HG03457 (cell line): Measurements from ENCODE around the gene ANKRD33B.
A peak's percentile ranks its signal among the peaks of the same experiment; 100 is the strongest.
"Not testable (repeated sequence)": the region's sequence is repeated elsewhere in the genome, so short reads cannot be mapped to it uniquely, and the experiment has no call there.

Source experiments
- ATAC-seq: cut with Tn5 transposase; IDR thresholded peaks from one replicate; pipeline ENCODE4 v1.9.1; 2021; ENCODE audit warnings: moderate number of reproducible peaks; ENCODE audit not compliant: unreplicated experiment

The ANKRD33B gene

GRCh38 chr5:10556289-10556807 is 7.5 kb upstream of the ANKRD33B start:
- no peak for ATAC-seq

DNA sequence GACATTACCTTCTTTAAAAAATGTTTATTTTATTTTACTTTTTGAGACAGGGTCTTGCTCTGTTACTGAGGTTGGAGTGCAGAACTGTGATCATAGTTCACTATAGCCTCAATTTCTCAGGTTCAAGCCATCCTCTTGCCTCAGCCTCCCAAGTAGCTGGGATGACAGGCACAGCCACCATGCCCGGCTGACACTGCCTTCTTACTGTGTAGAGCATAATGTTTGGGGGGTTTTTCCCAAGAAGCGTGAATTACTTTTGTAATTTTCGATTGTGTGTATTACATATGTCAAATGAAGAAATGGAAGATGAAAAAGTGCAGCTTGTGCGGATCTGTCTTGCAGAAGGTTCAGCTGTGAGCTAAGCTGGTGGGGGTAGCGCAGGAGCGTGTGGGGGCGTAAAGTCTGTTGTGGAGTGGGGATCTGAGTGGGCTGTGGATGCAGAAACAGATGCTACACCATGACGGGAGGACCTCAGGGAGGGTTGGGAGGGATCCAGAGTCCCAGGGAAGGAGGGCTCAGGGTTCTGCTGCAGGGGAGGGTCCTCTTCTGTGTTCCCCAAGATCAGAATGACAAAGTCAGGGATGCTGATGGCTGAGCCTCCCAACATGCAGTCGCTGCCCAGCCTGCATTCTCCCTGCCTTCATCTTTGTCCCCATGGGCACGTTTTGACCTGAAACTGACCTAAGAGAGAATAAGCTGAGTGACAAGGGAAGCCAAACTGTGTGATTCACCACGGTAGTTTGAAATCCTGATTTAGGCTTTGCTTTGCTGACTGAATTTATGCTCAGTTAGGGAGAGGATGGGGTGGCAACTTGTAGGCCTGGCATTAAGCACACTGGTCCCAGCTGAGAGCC is 6.8 kb upstream of the ANKRD33B start:
- no peak for ATAC-seq

DNA sequence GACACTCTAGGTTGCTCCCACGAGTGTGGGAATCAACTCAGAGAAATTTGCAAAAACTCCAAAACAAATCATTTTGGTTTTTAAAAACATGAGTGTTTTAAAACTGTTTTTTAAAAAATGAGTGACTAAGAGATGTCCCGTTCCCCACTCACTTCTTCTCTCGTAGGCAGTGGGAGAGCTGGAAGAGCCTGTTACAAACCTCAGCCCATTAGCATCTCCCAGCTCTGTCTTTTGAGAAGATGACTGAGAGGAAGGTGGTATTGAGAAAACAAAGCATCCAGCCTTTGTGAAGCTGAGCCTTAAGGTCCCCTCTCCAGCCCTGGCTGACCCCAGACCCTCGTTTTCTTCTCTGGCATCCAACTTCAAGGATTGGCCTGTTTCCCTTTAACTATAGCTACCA is 4.7 kb upstream of the ANKRD33B start:
- ATAC-seq, result no peak

GRCh38 chr5:10559871-10560270 is 4.0 kb upstream of the ANKRD33B start:
- no peak for ATAC-seq

GRCh38 chr5:10562201-10563109 is 1.4 kb upstream of the ANKRD33B start:
- no peak for ATAC-seq

GRCh38 chr5:10563110-10563944 is 543 bp upstream of the ANKRD33B start:
- ATAC-seq, result peak; percentile 25

GRCh38 chr5:10564838-10565784 is 1.2 kb downstream of the ANKRD33B start:
- ATAC-seq, result no peak

DNA sequence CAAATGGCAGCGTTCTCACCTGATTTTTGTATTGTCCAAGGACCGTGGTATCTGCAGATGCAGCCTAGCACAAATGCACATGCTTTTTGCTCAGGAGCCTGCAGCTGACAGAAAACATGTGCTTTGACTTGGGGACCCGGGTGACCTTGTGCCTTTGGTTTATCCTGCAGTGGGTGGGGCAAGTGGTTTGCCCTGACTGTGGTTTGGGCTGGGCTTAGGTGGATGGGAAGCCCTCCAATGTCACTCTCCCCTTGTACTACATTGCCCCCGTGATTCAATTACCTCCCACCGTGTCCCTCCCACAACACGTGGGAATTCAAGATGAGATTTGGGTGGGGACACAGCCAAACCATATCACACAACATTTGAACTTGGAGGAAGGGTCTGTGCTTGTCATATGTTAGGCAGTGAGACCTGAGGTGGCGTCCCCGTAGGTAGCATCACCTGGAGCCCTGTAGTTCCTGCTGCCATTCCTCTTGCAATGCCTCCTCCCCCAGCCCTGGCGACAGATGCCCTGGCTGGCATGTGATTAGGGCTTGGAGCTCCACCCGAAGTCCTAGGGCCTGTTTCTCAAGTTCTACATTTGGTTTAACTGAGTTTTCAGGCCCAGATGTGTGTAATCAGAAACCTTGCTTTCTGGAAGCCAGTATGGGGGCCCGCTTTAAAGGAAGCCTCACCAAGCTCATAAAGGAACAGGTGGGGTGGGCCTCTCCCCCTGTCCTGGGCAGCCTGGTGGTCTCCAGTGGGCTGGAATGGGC is 2.1 kb downstream of the ANKRD33B start:
- no peak for ATAC-seq

- ATAC-seq, result no peak
These were observed 2.7 kb downstream of the ANKRD33B start for GRCh38 chr5:10566543-10567068.

DNA sequence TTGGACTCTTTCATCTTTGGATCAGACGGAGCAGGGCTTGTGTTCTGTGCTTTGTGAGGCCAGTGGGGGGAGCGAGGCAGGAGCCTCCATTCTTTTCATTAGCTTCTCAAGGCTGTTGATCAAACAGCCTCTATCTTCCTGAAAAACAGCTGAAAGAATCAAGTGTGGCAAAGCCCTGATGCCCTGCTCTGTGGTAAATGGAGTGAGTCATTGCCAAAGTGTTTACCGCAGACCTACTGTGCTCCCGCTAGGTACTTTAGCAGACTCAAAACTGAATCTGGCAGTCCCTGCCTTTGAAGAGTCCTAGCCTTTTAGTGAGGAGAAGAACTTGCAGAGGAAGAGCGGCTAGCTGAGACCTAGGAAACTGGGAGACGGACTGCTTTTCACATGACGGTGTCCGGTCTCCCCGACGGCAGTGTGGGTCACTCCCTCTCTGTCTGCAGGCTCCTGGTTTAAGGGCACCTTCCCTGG is 3.3 kb downstream of the ANKRD33B start:
- no peak for ATAC-seq

DNA sequence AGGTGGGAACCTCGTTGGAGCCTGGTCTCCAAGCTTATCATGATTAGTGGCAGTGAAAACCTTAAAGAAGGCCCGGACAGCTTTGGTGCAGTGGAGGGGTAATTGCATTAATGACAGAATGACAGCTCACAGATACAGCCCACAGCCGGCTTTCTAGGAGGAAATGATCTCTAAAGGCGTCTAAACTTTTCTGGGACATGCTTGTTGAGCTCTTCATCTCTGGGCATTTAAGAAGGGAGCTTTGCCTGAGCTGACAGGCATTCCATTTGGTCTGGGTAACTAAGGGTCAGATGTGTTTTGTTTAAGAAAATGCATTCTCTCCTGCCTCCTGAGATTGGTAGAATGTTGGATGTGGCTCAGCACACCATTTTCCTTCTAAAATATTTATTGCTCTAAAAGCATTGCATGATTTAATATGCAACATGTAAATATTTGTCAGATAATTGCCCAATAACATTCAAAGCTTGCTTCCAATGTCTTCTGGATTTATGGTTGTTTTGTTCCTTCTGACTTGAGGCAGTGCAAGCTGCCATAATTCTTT is 4.0 kb downstream of the ANKRD33B start:
- ATAC-seq, result no peak

GRCh38 chr5:10570540-10570939 is 6.7 kb downstream of the ANKRD33B start:
- not testable (repeated sequence) for ATAC-seq

DNA sequence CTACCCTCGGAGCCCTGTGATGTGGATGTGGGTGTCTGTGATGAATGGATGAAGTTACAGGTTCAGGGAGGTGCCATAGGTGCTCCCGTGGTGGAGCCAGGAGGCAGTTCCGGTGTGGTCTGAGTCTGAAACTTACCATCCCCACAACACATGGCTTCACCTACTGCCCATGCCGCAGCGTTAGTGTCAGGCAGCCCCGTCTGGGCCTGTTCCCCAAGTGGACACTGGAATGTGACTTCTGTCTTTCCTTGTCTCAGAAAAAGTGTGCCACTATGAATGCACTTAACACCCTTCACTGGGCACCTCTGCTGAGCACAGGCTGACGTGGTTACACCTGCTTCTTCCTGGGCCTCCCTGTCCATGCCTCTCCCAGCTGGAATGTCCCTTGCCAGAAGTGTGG is 8.6 kb downstream of the ANKRD33B start:
- ATAC-seq, result no peak

GRCh38 chr5:10573487-10574145 is 9.7 kb downstream of the ANKRD33B start:
- no peak for ATAC-seq

- ATAC-seq, result not testable (repeated sequence)
These were observed 11.0 kb downstream of the ANKRD33B start for GRCh38 chr5:10574879-10575278.

DNA sequence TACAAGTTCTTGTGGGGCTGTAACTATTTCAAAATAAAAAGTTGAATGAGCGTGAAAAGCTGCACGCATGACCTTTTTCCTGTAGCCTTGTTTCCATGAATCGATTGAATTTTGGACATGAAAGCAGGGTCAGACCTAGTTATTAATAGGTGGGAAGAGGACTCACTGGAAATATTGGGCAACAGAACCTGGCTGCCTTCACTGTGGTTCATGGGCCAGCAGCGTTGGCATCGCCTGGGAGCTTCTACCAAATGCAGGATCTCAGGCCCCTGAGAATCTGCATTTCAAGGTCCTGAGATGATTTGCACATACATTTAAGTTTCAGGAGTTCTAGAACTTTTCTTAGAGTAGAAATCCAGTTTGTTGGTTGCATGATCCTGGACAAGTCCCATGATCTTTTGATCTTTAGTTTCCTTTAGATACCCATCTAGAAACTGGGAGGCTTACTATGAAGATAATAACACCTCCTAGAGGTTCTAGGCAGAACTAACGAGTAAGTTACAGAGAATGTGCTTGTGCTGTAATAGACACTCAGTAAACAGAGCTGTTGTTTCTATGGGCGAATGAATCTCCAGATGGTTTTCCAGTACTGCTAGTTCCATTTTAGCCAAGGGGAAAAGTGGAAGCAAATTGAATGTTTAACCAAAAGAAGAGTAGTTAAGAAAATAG is 12.4 kb downstream of the ANKRD33B start:
- ATAC-seq, result no peak

- ATAC-seq, result no peak
These were observed 12.9 kb downstream of the ANKRD33B start for GRCh38 chr5:10576790-10577189.
